Activated CD8-positive, alpha-beta memory T cell treated with anti-CD3 and anti-CD28 coated beads, Interleukin-2, amount 50 U/mL, for 4 hours (primary cell): ENCODE data around the gene CDT1.
A peak's percentile ranks its signal among the peaks of the same experiment; 100 is the strongest.

Experiments
- DNase-seq: peaks from one replicate; pipeline ENCODE4 v3.0.0-alpha.2; 2020

Gene CDT1

DNA sequence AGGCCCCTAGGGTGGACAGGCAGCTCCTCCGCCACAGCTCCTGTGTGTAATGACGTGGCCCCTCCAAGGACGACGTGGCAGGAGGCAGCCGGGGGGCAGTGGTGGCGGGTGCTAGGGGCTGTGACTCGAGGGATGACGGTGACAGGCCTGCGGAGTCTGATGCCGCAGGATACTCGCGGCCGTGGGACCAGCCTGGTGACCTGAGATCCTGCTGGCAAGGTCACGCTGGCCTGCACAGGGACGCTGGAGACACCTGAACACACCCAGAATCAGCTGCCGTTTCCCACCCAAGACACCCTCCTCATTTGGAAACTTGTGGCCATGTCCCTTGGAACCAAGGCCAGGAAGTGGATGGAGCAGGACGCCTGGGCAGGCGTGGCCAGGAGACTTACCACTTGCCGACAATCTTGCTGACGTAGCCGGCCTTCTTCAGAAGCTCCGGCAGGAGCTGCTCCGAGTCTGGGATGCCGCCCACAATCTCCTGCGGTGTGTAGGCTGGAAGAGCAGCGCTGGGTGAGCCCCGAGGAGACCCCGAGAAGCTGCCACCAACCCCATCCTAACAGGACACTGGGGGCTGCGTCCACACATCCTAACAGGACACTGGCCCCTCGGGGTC, 37.1 kb downstream of the CDT1 start:
- DNase-seq: no peak

DNA sequence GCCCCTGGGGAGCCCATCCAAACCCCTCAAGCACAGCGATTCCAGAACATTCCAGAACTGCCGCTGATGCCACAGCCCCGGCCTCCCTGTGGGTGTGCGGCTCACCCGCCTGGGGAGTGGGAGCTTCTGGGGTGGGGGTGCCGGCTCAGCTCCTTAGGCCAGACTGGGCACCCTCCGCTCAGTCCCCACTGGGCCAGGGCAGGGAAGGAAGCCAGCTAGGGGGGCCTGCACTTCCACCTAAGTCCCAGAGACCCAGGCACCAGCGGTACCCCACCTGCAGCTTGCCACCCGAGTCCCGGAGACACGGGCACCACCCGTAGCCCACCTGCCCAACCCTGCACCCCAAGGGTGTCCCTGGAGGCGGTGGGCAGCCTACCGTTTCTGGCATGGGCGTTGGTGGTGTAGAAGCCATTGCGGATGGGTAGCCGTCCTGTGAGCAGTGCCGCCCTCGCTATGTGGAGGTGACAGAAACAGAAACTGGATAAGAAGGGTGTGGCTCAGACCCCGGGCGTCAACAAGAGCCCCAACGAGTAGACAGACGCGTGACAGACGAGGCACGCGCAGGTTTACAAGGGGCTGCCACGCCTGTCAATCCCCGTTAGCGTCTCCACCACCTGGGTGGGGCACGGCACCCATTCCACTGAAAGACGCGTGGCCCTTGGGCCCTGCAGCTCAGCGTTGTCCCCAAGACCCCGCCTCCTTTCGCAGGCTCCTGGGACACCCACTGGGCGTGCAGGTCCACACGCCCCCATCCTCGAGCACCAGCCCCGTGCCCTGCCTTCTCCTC, 38.1 kb downstream of the CDT1 start:
- no peak for DNase-seq

DNA sequence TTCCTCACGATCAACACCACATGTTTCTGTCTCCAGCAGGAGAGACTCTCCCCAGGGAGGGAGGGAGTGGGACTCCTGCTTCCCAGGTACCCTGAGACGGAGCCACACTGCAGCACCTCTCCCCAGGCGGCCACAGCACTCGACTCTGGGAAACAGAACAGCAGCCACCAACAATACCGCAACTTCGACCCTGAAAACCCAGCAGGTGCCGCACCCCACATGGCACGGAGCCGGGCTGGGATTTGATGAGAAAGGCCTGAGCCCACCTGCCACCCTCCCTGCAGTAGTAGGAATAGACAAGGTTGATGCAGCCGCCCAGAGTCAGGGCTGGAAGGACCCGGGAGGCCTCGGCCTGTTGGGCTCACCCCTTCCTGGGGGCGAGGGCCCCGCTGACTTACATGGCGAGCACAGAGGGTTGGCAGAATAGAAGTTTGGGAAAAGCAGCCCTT, 38.7 kb downstream of the CDT1 start:
- no peak for DNase-seq

DNA sequence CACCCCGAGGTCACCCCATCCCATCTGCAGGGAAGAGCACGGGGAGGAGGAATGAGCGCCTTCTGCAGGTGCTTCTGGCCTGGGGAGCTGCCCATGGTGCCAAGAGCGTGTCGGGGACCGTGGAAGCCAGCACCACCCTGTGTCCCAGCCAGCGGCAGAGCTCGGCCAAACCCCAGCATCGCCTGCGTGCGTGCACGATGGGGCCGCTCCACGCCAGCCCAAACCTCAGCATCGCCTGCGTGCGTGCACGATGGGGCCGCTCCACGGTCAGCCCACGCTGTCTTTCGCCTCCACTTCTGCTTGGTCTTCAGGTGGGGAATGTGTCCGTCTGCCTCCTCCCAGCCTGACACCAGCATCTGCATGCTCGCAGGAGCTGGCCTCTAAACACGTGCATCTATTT, 39.2 kb downstream of the CDT1 start:
- DNase-seq: no peak

DNA sequence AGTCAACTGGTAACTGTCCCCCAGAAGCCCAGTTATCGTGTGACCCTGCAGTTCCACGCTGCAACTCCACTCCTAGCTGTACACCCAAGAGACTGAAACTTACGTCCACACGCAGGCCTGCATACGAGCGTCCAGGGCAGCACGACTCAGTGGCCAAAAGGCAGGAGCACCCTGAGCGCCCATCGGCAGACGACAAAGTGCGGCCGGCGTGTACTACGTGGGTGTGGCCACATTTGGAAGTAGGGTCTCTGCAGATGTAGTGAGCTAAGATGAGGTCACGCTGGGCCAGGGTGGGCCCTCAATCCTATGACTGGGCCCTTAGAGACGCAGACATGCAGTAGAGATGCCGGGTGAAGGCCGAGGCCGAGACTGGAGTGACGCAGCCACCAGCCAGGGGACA, 39.7 kb downstream of the CDT1 start:
- DNase-seq: no peak

DNA sequence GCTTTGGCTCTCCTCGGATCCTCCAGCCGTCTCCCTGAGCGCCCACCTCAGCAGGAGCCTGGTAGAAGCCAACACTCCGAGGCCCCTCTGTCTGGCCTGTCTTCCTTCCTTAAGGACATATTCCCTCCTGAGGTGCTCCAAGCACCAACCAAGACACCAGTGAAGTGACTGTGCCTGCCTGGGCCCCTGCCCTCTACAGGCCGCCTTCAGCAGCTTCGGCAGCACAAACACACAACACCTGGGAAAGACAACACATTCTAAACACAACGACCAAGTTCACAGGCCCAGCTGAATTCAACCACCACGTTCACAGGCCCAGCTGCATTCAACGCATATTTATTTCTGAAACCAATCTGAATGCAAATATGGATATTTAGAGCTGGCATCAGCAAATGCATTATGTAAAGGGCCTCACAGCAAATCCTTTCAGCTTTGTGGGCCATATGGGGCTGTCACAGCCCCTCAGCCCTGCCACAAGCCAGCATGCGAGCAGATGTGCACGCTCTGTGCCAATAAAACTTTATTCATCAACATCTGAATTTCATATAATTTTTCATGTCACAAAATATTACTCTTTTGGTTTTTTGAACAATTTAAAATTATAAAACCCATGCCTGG, 40.9 kb downstream of the CDT1 start:
- no peak for DNase-seq

DNA sequence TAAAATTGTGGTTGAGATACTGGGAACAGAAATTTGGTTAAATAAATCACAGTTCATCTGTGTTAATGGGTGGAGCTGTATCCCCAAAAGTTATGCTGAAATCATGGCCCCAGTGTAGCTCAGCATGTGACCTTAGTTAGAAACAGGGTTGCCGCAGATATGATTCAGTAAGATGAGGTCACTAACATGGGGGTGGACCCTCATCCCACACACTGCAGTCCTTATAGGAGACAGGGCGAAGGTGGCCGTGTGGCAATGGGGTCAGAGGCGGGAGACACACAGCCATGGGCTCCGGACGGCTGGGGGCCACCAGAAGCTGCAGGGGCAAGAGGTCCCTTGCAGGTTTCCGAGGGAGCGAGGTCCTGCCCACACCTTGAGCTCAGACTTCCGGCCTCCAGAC, 42.5 kb downstream of the CDT1 start:
- DNase-seq: no peak

DNA sequence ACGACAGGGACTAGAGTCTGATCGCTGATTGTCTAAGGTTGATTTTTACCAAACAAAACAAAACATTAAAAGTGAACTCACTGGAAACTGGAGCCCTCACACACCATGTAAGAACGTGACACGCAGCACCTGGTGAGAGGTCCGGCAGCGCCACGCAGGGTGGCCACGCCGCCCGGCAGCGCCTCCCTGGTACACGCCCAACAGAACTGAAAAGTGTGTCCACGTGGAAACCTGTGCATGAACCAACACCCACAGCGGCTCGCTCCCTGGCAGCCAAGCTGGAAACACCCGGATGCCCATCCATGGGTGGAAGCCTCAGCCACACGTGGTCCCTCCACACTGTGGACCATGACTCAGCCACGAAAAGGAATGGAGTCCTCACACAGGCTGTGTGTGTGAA, 44.1 kb downstream of the CDT1 start:
- no peak for DNase-seq

DNA sequence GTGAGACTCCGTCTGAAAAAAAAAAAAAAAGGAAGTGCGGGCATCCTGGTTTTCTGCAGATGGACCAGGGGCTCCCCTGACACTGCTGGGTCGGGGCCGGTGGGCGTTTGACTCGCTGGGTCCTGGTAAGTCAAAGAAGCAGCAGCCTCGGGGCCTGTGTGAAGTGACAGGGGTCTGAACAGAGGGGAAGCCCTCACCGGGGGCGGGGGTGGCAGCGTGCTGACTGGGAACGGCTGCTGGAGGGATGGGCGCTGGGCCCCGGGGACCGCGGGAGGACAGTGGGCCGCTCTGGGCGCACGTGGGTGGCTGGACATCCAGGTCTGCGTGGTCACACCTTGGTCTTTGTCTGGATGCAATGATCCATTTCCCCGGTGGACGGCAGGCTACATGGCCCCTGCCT, 45.0 kb downstream of the CDT1 start:
- DNase-seq: no peak

DNA sequence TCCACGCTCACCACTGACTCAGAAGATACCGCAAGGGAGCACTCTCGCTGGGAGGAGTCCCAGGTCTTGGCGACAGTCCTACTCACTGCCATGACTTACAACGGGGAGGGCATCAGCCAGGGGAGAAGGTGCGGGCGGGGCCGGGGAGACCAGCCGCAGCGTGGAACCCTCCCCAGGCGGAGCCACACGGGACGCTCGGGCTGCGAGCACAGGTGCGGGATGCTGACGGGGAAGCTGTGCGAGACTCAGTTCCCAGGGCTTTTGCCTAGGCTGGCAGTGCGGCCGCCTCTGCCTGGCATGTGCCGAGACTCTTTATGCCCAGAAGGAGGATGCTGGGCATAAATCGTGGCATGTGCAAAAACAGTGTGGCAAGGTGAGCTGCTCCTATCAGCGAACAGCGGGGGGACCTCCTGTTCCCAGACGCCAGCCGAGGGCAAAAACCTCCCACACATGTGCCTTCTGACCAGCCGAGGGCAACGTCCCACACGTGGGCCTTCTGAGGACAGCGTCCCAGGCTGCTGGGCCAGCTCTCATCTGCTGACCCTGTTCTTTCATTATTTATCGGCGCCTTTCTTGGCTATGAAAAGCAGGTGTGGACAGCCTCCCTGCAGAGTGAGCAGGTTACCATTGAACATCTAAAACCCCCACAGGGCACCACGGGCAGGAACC, 47.1 kb downstream of the CDT1 start:
- DNase-seq: no peak

DNA sequence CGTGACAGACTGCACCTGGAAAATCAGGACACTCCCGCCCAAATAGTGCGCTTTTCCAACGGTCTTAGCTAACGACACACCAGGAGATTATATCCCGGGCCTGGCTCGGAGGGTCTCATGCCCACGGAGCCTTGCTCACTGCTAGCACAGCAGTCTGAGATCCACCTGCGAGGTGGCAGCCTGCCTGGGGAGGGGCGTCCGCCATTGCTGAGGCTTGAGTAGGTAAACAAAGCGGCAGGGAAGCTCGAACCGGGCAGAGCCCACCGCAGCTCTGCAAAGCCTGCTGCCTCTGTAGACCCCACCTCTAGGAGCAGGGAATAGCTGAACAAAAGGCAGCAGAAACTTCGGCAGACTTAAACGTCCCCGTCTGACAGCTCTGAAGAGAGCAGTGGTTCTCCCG, 48.0 kb downstream of the CDT1 start:
- DNase-seq: no peak

DNA sequence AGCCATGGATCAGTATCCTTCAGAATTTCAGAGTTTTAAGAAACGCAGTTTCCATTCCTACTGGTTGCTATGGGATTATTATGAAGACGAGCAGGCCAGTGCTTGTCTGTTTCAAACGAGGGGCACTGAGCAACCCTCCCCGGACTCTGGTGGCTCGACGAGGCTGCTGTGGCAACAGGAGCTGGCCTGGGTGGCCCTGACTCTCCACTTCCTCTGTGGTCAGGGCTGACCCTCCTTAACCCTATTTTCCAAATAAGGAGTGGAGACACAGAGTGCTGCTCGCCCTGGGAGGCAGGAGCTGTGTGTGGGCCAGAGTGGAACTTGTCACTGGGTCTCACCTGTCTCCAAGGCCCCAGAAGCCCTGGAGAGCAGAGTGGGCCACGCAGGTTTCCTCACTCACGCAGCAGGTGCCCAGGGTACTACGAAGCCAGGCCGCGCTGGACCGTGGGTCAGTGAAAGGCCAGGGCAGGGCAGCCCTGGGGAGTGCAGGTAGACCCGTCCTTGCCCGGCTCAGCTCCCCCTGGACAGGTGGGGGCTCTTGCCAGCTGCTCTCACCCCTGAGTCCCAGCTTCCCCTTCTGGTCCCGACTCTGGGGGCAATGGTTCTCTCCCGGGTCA, 49.8 kb downstream of the CDT1 start:
- DNase-seq: no peak

DNA sequence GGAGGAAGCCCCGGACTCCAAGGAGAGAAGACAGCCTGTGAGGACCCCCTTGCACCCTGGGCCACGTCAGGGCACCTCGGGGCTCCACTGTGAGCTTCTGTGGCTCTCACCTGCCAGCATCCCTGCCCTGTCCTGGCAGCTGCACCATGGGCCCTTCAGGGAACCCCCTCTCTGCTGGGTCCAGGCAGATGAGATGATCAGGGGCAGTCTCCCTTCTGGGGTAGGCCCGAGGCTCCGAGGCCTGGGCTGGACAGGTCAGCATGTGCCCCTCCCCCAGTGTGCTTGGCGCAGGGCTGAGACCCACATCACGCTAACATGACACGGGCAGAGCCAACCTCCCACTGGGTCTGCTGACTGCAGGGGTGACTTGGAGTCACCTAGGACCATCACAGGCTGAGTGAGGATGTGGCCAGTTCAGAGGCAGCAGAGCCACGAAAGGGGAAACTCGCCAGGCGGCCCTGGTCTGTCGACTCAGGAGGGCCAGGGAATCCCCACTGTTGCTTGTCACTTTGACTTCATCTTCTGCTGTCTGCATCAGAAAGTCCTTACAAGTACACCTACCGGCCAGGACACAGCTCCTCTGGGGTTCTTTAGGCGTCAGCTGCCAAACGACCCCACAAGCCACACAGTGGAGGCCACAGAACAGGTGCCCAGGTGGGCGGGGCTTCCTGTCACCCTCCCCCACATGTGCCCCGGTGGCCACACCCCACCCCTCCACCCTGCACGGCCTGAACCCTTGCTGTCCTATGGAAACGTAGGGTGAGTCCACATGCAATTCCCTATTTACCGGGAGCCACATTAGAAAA, 50.9 kb downstream of the CDT1 start:
- DNase-seq: peak; percentile 36

DNA sequence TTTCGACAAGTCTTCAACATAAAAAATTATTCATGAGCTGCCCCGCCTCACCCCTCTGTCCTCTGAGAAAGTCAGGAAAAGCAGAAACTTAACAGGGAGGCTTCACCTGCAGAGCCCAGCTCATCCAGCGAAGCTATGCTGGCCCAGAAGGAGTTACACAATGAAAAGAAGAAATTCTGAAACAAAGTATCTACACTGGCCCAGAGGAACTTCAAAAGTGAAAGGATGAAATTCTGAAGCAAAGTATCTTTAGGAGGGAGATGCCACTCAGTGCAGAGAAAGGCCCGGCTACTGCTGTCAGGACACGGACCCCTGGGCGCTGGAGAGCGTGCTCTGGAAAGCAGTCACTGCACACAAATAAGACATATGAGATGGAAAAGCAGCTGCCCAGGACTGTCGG, 51.6 kb downstream of the CDT1 start:
- DNase-seq: no peak

DNA sequence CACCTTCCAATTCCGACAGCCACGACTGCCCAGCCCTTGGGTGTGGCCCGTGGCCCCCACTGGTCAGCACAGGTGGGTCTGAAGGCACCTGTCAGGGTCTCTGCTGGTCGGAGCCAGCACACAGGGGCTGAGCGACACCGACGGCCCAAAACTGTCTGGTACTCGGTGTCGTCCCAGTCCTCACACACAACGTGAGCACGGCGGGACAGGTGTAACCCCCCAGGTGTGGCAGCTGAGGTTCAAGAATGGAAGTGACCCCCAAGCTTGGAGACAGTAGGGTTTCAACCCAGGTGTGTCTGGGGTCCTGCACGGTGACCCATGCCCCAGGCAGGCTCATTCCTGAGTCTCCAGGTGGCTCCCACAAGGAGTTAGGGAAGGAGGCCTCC, 52.1 kb downstream of the CDT1 start:
- no peak for DNase-seq

DNA sequence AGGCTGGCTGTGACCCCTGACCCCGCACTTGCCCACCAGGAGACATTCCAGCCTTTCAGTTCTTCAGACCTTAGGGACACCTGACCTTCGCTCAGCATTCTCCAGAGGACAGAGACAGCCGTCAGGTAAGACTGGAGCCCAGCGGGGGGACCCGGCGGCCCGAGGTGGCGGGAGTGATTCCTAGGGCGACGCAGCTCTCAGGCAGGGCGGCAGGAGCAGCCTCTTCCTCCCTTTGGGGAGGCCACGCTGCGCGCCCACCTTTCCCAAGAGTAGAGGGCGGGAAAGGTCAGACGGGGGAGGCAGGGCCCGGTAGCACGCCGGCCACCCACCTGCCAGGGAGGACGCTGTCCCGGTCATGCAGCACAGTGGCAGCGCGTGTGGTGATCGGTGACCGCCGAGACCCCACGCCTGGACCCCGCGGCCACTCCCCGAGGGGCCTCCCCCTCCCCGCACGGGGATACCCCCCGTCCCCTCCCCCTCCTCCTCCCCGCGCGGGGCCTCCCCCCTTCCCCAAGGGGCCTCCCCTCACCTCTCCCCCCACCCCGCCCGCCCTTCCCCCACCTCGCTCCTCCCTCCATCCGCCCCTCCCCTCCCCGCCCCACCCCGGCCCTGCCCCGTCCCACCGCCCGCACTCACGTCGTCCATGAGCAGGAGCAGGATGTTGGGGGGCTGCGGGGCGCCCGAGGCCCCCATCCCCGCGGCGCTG, 52.7 kb downstream of the CDT1 start:
- peak; percentile 34 for DNase-seq

DNA sequence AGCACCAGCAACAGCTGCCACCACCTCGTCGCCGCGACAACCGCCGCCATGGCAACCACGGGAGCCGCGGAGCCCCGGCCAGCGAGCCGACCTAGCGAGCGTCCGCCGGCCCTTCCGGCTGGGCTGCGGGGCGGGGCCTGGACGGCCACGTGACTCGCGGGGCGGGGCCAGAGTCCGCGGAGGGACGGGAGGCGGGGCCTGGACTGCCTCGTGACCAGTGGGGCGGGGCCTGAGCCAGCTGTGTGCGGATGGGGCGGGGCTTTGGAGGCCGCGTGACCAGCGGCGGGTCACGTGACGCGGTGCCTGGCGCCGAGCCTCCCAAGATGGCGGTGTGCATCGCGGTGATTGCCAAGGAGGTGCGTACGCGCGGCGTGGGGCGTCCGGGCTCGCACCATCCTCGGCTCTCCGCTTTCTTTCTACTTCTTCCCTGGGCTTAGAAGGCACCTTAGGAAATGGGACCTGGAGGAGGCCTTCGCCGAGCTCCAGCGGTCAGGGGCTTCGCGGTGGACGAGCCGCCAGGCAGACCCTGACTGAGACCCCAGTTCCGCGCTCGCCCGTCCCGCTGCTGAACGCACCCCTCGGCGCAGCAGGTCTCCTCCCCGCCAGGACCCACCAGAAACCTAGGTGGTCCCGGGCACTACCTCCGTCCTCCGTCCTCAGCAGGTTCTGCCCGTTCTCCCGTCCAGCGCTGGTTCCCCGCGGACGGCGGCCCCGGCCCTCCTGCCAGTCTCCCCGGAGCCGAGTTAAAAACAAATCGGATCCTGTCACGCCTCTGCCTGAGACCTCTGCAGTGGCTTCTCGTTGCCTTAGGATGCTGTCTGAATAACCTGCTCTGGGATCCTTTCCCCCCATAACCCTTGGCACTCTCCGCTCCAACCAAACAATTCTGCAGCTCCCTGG, 53.5 kb downstream of the CDT1 start, which contains the start of the genes GALNS and TRAPPC2L:
GALNS (minus strand) TSS at position 120 of the 900 bp plus-strand sequence; CDS start at position 50, 70 bp downstream.
TRAPPC2L (plus strand) TSS at position 300 of the 900 bp plus-strand sequence; CDS start at position 324, 24 bp downstream.
- DNase-seq: peak; percentile 100

DNA sequence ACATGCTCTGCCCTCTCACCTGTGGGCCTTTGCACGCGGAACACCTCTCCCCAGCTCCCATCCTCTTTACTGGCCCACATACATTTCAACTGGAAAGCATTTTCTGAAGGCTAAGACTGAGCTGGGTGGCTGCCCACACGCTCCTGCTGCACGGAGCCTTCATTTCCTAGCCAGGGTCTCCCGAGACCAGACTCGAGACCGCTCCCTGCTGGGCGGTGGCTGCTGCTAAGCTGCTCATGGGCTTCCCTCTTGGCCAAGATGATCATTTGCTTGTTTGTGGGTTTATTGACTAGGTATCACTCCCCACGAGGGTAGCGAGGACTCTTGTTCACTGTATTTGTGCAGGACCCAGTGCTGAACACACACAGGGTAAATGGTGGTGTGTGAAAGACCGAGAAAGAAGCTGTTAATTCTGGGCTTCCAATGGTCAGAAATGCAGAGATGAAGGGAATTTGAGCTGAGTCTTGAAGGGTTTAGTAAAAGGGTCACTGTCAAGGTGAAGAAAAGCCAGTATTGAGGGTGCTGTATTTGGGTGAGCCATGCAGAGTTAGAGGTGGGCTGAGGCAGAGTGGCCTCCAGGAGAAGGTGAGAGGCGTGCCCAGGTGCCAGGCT, 54.2 kb downstream of the CDT1 start:
- peak; percentile 78 for DNase-seq
